PFSK-1 (cell line): ENCODE results near the gene NKAP.

Experiments used
- POLR2AphosphoS5 ChIP-seq: IDR thresholded peaks from 2 replicates; pipeline ENCODE4 v1.6.1; 2012; ENCODE audit warnings: low read depth, mild to moderate bottlenecking, control low read depth, low read length, moderate library complexity
- REST ChIP-seq, 2 experiments: IDR thresholded peaks; 2 replicates each; pipeline versions ENCODE4 v1.6.1 to v1.8.0; 2011 to 2012; ENCODE audit warnings: low read depth in 2 of 2, low read length in 2 of 2, control low read depth in 1 of 2, inconsistent platforms in 1 of 2, mild to moderate bottlenecking in 1 of 2, moderate library complexity in 1 of 2; ENCODE audit not compliant: insufficient read depth in 1 of 2
- TAF1 ChIP-seq: IDR thresholded peaks from 2 replicates; pipeline ENCODE4 v1.6.1; 2012; ENCODE audit warnings: low read length, control low read depth, borderline replicate concordance; ENCODE audit not compliant: insufficient read depth

GRCh38 chrX:119954374-119954773 lies 10.8 kb upstream of the NKAP start:
- TF ChIP-seq TAF1 (no peak), REST (IDR thresholded peaks at IDR 0.05; ENCODE audit: insufficient read depth in 1 of 2, low read depth in 2 of 2, low read length in 2 of 2) (no peak), POLR2AphosphoS5 (no peak)
